HG03064 (cell line): ENCODE data around the gene CGNL1.

Source experiments
- ATAC-seq: cut with Tn5 transposase; IDR thresholded peaks from one replicate; pipeline ENCODE4 v1.9.1; 2021; ENCODE audit warnings: low read depth; ENCODE audit not compliant: unreplicated experiment

CGNL1 gene

DNA sequence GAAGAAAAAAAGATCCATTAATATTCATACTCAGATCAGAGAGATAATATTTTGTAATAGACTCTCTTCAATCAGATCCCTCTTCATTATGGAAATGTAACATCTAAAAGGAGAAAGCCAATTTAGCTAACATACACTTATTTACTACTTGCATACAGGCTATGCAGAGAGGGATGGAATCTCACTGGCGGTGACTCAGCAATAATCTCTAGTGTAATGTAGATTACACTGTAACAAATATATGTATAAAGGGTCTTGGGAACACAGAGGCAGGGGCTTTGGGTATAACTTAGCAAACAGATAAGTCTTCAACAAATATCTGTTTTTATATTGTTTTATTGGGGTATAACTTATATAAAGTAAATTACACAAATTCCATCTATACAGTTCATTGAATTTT lies 69.6 kb downstream of the CGNL1 start:
- no peak for ATAC-seq

DNA sequence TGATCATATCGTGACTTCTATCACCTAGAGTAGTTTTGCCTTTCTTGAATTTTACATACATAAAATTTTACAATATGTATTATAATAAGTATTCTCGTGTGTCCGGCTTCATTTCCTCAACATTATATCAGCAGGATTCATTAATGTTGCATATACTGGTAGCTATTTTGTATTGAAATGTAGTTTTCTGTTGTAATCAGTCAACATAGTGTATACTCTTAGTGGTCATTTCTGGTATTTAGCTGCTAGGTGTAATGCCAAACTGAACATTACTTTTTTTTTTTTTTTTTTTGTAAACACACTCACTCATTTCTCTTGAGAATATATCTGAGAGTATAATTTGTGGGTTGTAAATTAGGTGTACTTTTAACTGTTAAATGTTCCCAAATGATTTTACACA lies 70.1 kb downstream of the CGNL1 start:
- ATAC-seq: no peak

DNA sequence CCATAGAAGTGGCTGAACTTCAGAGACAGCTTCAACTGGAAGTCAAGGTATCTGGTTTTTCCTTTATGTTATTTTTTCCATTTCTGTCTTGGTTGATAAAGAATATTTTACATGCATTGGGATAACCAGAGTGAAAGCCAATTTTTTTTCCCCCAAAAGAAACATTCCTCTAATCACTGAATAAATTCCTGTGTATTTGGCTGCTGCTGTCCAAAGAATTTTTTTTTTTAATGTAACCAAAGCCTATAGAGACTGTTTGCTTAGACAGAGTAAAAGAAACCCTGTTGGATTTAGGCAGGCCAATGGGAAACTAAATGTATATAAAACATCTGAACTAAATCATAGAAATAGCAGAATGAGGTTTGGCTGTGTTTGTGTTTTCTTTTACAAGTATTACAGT lies 75.2 kb downstream of the CGNL1 start:
- no peak for ATAC-seq

GRCh38 chr15:57452090-57452754 lies 75.9 kb downstream of the CGNL1 start:
- ATAC-seq: no peak

DNA sequence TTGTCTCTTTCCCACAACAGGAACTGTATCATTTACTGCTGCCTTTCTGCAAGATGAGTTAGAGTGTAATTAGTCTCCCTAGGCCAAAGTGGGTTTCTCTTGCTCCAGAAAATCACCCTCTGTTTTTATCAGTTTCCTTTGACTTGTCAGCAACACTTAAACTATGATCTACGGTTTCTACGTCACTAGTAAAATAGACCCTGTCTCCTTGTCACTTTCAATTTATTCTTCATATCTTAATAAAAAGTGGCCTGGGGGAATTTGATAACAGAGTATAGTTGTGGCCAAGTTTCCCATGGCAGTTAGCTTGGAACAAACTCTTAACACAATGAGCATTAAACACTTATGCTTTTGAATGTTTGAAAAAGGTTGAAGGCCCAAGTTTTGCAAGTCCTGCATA lies 79.6 kb downstream of the CGNL1 start:
- no peak for ATAC-seq

- no peak for ATAC-seq
Measured at GRCh38 chr15:57456559-57456958, 80.3 kb downstream of the CGNL1 start.

DNA sequence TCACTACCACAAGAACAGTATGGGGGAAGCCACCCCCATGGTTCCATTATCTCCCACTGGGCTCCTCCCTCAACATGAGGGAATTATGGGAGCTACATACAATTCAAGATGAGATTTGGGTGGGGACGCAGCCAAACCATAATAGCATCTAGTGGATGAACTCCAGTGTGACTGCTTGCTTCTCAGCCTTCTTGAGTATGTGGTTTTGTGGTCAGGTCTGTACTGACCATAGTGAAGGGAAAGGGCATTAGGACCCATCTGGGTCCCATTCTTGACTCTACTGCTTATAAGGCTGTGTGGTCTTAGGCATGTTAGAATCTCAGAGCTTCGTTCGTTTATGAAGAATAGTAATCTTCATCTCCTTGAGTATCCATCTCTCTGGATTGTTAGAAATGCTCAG lies 81.4 kb downstream of the CGNL1 start:
- no peak for ATAC-seq

DNA sequence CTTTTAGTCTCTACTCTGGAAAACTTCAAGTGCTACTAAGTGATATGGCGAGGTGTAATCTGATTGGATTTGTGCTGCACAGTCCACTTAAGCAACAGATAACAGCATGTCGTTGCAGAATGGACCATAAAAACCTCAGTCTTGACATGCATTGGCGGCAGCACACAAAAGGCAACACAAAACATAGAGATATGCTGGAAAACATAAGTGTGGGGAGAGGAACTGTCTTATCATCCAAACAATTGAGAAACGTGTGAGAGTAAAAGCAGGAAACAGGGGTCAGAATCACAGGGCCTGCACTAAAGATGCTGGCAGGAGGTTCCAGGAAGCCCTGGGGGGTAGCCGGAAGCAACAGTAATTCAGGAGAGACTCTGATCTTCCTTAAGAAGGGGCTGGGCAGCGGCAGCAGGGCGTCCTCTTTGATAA lies 82.1 kb downstream of the CGNL1 start:
- no peak for ATAC-seq

DNA sequence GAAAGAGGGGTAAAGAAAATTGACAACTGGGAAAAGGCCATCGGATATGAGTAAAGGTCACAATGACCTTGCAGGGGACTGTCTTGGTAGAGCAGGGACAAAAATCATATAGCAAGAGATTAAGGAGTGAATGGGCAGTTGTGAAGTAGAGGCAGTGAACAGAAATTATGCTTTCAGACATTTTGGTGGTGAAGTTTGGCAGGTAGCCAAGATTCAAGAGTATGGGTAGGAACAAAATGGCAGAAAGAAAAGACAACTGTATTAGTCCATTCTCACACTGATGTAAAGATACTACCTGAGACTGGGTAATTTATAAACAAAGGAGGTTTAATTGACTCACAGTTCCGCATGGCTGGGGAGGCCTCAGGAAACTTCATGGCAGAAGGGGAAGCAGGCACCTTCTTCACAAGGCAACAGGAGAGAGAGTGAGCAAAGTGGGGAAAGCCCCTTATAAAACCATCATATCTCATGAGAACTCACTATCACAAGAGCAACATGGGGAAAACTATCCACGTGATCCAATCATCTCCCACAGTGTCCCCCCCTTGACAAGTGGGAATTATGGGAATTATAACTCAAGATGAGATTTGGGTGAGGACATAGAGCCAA lies 84.0 kb downstream of the CGNL1 start:
- no peak for ATAC-seq

DNA sequence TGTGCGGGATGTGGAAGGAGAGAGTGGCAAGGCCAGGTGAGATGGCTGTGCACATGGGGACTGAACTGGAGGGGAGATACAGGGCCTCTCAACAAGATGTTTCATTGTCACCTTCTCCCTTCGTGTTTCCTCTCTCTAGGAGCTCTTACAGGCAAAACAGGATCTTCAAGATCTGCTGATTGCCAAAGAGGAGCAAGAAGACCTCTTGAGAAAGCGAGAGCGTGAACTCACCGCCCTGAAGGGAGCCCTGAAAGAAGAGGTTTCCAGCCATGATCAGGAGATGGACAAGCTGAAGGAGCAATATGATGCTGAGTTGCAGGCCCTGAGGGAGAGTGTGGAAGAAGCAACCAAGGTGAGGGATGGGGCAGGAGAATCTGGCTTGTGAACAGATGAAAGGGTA lies 85.2 kb downstream of the CGNL1 start:
- ATAC-seq: no peak

DNA sequence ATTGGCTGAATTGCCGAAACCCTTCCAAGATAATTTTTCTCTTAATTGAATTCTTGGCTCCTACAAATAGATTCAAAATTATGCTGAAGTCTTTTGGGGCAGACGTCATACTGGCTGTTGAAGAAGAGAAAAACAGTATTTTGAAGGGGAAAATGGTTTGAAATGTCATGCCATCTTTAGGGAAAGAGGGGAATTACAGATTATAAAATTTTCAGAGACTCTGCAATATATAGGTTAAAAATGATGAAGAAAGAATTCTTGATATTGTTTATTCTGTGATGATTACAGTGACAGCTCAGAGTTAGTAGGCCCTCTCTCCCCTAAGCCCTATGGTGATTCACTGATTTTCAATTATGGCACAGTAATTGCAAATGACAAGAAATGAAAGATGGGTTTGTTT lies 86.1 kb downstream of the CGNL1 start:
- ATAC-seq: no peak

- ATAC-seq: no peak
Measured at GRCh38 chr15:57463360-57463759, 87.1 kb downstream of the CGNL1 start.

DNA sequence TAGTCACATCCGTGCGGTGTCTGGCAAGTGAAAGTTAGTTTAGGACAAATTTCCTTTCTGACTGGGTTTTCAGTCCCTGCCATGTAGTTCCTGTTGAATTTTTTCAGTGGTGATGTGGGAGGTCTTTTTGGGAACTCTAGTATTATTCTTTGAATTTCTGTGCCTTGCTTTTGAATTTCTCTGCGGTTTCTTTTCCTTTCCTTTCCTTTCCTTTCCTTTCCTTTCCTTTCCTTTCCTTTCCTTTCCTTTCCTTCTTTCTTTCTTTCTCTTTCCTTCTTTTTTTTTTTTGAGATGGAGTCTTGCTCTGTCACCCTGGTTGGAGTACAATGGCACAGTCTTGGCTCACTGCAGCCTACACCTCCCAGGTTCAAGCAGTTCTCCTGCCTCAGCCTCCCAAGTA lies 88.2 kb downstream of the CGNL1 start:
- ATAC-seq: no peak

- ATAC-seq: no peak
Measured at GRCh38 chr15:57468486-57468885, 92.2 kb downstream of the CGNL1 start.

DNA sequence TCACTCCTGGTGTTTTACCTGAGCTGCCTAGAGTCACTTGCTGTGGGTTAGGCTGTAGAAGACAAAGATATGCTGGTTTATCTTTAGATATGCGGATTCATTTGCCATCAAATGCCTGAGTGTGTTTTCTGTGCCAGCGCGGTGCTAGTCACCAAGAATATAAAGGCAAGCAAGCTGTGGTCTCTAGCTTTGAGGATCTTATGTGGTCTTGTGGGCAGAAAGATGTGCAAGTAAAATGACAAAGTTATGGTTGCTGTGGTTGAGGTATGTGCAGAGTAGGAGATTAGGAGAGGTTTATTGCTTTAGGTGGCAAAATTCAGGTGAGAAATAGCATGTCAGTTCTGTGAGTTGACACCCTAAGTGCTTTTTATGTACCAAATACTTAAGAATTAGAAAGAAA lies 94.2 kb downstream of the CGNL1 start:
- no peak for ATAC-seq

DNA sequence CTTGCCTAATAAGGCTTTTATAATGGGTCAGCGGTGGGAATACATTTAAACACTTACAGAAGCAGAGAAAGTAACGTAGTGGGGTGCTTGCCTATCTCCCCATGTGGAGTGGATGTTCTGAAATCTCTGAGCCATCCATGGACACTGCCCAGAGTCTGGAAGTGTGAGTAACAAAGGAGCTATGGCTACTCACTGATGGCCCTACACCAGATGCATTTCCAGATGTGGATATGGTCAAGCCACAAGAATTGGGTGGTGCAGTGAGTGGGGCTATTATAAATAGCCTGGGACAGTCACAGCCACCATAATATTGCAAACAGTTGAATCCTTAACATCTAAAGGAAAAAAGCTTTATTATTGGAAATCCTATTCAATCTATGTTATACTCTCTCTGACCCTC lies 96.6 kb downstream of the CGNL1 start:
- no peak for ATAC-seq

- no peak for ATAC-seq
Measured at GRCh38 chr15:57476533-57476975, 100.2 kb downstream of the CGNL1 start.

GRCh38 chr15:57477736-57478522 lies 101.6 kb downstream of the CGNL1 start:
- ATAC-seq: no peak

DNA sequence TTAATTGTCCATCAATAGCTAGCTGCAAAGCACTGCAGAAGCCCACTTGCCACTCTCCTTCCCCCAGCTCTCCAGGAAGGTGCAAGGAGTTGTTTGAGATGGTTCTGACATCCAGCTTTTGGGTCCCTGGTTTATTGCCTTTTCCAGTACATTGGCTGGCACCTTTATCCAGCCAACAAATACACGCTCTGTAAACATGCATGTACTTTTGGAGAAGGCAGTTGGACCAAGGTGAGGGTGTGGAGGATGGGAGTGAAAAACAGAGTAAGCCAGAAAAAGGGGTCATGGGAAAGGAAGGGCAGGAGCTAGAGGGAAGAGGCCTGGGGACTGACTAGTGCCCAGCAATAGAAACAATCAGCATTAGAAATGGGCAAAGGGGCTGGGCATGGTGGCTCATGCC lies 102.7 kb downstream of the CGNL1 start:
- no peak for ATAC-seq

- no peak for ATAC-seq
Measured at GRCh38 chr15:57481038-57481705, 104.9 kb downstream of the CGNL1 start.

DNA sequence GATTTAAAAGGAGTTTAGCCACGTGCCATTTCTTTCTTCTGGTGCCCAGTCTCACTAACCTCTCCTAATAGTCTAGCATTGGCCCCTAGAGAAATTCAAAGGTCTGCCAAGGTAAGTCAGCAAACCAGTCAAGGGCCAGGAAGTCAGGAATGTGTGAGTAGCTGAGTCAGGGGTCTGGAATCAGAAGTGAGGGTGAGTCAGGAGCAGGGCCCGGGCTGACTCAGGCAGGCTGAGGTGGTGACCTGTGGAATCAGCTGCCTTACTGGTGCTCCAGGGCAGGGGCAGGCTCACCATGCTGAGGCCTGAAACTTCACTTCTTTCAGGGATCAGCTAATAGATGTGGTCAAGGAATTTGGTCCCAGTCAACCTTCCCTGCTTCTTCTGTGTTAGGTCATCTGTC lies 109.6 kb downstream of the CGNL1 start:
- ATAC-seq: no peak
